ENCODE measurements around the gene GRID1. TPM values are rescaled to one million over a fixed set of nuclear protein-coding genes. Genes with fewer than 3 reads are reported as not detected.

Gene GRID1
- total RNA-seq, 2 donors from 2014 or later, result 0.27 to 0.85 TPM

- TF ChIP-seq CTCF (IDR thresholded peaks at IDR 0.05), result no peak
- Histone ChIP-seq H3K4me3 (no peak overlapping the region), H3K27me3 (replicated peaks; ENCODE audit: insufficient read depth) (no peaks in the 10 kb centered on the region), H3K9me3 (no peaks in the 10 kb centered on the region), H3K27ac (no peak overlapping the region), H3K36me3 (no peaks in the 10 kb centered on the region), H3K4me1 (ENCODE audit: control insufficient read depth in 1 of 2, low read depth in 2 of 2) (no peaks in the 10 kb centered on the region)
- DNase-seq (ENCODE audit: low spot score) (no peak), ATAC-seq (ENCODE audit: insufficient number of reproducible peaks, low FRiP score, low read depth) (no peak)
Observed at GRCh38 chr10:86167121-86167761, 199.4 kb downstream of the GRID1 start.

- Histone ChIP-seq H3K27me3 (replicated peaks; ENCODE audit: insufficient read depth) (no peaks in the 10 kb centered on the region), H3K36me3 (no peaks in the 10 kb centered on the region), H3K9me3 (no peaks in the 10 kb centered on the region), H3K4me1 (ENCODE audit: control insufficient read depth in 1 of 2, low read depth in 2 of 2) (no peaks in the 10 kb centered on the region), H3K4me3 (no peak overlapping the region), H3K27ac (no peak overlapping the region)
- ATAC-seq (ENCODE audit: insufficient number of reproducible peaks, low FRiP score, low read depth) (no peak), DNase-seq (ENCODE audit: low spot score) (no peak)
- TF ChIP-seq CTCF (IDR thresholded peaks at IDR 0.05), result no peak
Observed at GRCh38 chr10:86165666-86166065, 200.9 kb downstream of the GRID1 start.

GRCh38 chr10:86164960-86165630 is 201.5 kb downstream of the GRID1 start:
- H3K9me3 ChIP-seq, result no peaks in the 10 kb centered on the region
- H3K27ac ChIP-seq, result no peak overlapping the region
- H3K4me3 ChIP-seq, result no peak overlapping the region
- H3K36me3 ChIP-seq, result no peaks in the 10 kb centered on the region
- no peak for TF ChIP-seq CTCF (IDR thresholded peaks at IDR 0.05)
- ATAC-seq (ENCODE audit: insufficient number of reproducible peaks, low FRiP score, low read depth), result no peak
- no peaks in the 10 kb centered on the region for H3K4me1 ChIP-seq (ENCODE audit: control insufficient read depth in 1 of 2, low read depth in 2 of 2)
- no peak for DNase-seq (ENCODE audit: low spot score)
- H3K27me3 ChIP-seq (replicated peaks; ENCODE audit: insufficient read depth), result no peaks in the 10 kb centered on the region

- H3K9me3 ChIP-seq, result no peaks in the 10 kb centered on the region
- H3K36me3 ChIP-seq, result no peaks in the 10 kb centered on the region
- no peaks in the 10 kb centered on the region for H3K4me1 ChIP-seq (ENCODE audit: control insufficient read depth in 1 of 2, low read depth in 2 of 2)
- no peak for ATAC-seq (ENCODE audit: insufficient number of reproducible peaks, low FRiP score, low read depth)
- no peak for TF ChIP-seq CTCF (IDR thresholded peaks at IDR 0.05)
- no peak overlapping the region for H3K4me3 ChIP-seq
- no peaks in the 10 kb centered on the region for H3K27me3 ChIP-seq (replicated peaks; ENCODE audit: insufficient read depth)
- H3K27ac ChIP-seq, result no peak overlapping the region
- no peak for DNase-seq (ENCODE audit: low spot score)
Observed at GRCh38 chr10:86164174-86164774, 202.3 kb downstream of the GRID1 start.

- Histone ChIP-seq H3K4me1 (ENCODE audit: control insufficient read depth in 1 of 2, low read depth in 2 of 2) (no peaks in the 10 kb centered on the region), H3K27ac (no peak overlapping the region), H3K4me3 (no peak overlapping the region), H3K36me3 (no peaks in the 10 kb centered on the region), H3K9me3 (no peaks in the 10 kb centered on the region), H3K27me3 (replicated peaks; ENCODE audit: insufficient read depth) (no peaks in the 10 kb centered on the region)
- ATAC-seq (ENCODE audit: insufficient number of reproducible peaks, low FRiP score, low read depth), result no peak
- DNase-seq (ENCODE audit: low spot score), result no peak
- no peak for TF ChIP-seq CTCF (IDR thresholded peaks at IDR 0.05)
Observed at GRCh38 chr10:86163522-86164173, 202.9 kb downstream of the GRID1 start.
